ENCODE data around the gene HADH. TPM values are rescaled to one million over a fixed set of nuclear protein-coding genes. Genes with fewer than 3 reads are reported as not detected.
A peak's percentile ranks its signal among the peaks of the same experiment; 100 is the strongest.

The HADH gene
- polyA plus RNA-seq, 1 of the 3 experiments (the other 2 are of a cell fraction) = 19.4 TPM

DNA sequence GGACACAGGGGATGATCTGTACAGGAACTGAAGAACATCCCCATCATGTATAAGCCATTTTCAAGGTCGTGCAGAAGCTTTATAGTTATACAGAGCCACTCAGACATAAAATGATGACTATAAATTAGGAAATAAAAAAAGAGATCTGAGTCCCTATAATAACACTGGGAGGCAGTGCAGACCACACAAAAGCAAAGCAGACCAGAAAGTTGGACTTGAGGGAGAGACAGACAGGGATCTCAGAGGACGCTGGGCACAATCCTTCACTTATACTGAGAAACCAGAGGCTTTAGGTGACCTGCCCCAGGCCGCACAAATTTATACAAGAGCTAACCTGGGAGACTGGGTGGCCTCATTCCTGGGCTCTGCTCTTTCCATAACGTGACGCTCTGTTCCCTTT is 70.5 kb downstream of the HADH start:
- Histone ChIP-seq H3K4me2 (no peak overlapping the region), H3K9me3 (no peaks in the 10 kb centered on the region), H3K36me3 (replicated peaks in 1 of 2; ENCODE audit: control insufficient read depth in 1 of 2, insufficient read depth in 2 of 2, low read length in 1 of 2) (no peaks in the 10 kb centered on the region), H3K79me2 (ENCODE audit: insufficient read depth) (no peaks in the 10 kb centered on the region), H3K9me2 (no peaks in the 10 kb centered on the region), H3K27me3 (ENCODE audit: insufficient read depth) (peaks cover 64% of the 10 kb centered on the region), H3F3A (replicated peaks; ENCODE audit: insufficient read depth) (no peaks in the 10 kb centered on the region), H3K4me1 (ENCODE audit: control insufficient read depth in 1 of 2, insufficient read depth in 2 of 2, low read depth in 1 of 2, low read length in 1 of 2) (no peaks in the 10 kb centered on the region), H3K9ac (no peak overlapping the region), H3K27ac (ENCODE audit: low read depth in 2 of 2, low read length in 1 of 2) (no peak overlapping the region), H2AFZ (ENCODE audit: low read depth) (no peak overlapping the region), H4K20me1 (ENCODE audit: insufficient read depth) (no peaks in the 10 kb centered on the region), H3K4me3 (ENCODE audit: low read depth in 2 of 2, low read length in 1 of 2) (no peak overlapping the region)
- 3% methylated on average over 5 of the region's 5 CpGs for WGBS (ENCODE audit: low lambda C conversion rate)
- peak; percentile 54 for DNase-seq
- ChIA-PET CTCF (interaction anchor here (0.7 to 4.6 kb wide), 16 partner anchors 9 to 821 kb away, joined by 3 to 30 read pairs (median 5); no protein-coding TSS in a partner anchor), POLR2A (no interaction called here)
- TF ChIP-seq, protein P1, sequence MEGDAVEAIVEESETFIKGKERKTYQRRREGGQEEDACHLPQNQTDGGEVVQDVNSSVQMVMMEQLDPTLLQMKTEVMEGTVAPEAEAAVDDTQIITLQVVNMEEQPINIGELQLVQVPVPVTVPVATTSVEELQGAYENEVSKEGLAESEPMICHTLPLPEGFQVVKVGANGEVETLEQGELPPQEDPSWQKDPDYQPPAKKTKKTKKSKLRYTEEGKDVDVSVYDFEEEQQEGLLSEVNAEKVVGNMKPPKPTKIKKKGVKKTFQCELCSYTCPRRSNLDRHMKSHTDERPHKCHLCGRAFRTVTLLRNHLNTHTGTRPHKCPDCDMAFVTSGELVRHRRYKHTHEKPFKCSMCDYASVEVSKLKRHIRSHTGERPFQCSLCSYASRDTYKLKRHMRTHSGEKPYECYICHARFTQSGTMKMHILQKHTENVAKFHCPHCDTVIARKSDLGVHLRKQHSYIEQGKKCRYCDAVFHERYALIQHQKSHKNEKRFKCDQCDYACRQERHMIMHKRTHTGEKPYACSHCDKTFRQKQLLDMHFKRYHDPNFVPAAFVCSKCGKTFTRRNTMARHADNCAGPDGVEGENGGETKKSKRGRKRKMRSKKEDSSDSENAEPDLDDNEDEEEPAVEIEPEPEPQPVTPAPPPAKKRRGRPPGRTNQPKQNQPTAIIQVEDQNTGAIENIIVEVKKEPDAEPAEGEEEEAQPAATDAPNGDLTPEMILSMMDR (IDR thresholded peaks at IDR 0.05) = peak; percentile 37
- no peak for TF ChIP-seq SIN3A (IDR thresholded peaks at IDR 0.05; ENCODE audit: borderline replicate concordance, low read depth, low read length)
- TF ChIP-seq CHD2 (IDR thresholded peaks at IDR 0.05; ENCODE audit: low read length, partially characterized antibody) = no peak
- TF ChIP-seq RAD21 (IDR thresholded peaks at IDR 0.05; ENCODE audit: low read length) = peak; percentile 89
- peak; percentile 66; the same call in 1 of the 2 replicates for TF ChIP-seq SMC3 (IDR thresholded peaks at IDR 0.05; ENCODE audit: low read depth, low read length)

DNA sequence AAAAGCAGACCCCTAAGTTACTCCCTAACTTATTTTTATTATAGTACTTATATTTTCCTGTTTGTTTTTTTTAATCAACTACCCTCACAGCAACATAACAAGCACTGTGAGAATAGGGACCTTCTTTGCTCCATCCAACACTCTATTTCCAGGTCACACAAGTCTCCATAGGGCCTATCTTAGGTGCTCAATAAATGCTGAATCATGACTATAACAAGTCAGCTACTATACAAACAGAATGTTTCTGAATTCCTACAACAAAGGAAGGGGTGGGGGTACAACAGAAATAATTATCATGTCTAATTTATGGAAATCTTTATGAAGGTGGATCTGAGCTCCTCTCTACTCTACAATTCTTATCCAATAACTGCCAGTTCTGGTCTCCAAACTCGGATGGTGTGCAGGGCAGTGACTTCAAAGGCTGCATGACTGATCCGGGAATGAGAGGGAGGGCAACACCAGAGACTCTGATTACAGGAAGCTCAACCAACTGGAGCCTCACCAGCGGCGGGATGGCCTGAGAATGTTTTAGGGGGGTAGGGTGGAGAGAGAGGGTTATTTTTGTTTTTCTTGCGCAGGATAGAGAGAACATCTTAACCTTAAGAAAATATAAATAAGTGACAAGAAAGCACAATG is 71.1 kb downstream of the HADH start:
- CTCF ChIA-PET = interaction anchor here (0.7 to 4.6 kb wide), 12 partner anchors 11 to 517 kb away, joined by 3 to 30 read pairs (median 5); no protein-coding TSS in a partner anchor
- TF ChIP-seq MEF2A (IDR thresholded peaks at IDR 0.05; ENCODE audit: borderline replicate concordance, low read depth) (no peak), GABPA (IDR thresholded peaks at IDR 0.05; ENCODE audit: low read depth) (no peak), YY1 (IDR thresholded peaks at IDR 0.05; ENCODE audit: low read depth) (no peak), SIN3A (IDR thresholded peaks at IDR 0.05; ENCODE audit: borderline replicate concordance, low read depth, low read length) (no peak), NRF1 (IDR thresholded peaks at IDR 0.05; ENCODE audit: low read depth, low read length) (no peak), TEAD4 (IDR thresholded peaks at IDR 0.05; ENCODE audit: borderline replicate concordance, insufficient read depth) (no peak)
- TF ChIP-seq, protein P2, sequence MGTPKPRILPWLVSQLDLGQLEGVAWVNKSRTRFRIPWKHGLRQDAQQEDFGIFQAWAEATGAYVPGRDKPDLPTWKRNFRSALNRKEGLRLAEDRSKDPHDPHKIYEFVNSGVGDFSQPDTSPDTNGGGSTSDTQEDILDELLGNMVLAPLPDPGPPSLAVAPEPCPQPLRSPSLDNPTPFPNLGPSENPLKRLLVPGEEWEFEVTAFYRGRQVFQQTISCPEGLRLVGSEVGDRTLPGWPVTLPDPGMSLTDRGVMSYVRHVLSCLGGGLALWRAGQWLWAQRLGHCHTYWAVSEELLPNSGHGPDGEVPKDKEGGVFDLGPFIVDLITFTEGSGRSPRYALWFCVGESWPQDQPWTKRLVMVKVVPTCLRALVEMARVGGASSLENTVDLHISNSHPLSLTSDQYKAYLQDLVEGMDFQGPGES (IDR thresholded peaks at IDR 0.05; ENCODE audit: low read depth, low read length) = no peak
- TF ChIP-seq, protein P3, sequence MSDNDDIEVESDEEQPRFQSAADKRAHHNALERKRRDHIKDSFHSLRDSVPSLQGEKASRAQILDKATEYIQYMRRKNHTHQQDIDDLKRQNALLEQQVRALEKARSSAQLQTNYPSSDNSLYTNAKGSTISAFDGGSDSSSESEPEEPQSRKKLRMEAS (IDR thresholded peaks at IDR 0.05; ENCODE audit: low read depth) = no peak
- TF ChIP-seq, protein P4, sequence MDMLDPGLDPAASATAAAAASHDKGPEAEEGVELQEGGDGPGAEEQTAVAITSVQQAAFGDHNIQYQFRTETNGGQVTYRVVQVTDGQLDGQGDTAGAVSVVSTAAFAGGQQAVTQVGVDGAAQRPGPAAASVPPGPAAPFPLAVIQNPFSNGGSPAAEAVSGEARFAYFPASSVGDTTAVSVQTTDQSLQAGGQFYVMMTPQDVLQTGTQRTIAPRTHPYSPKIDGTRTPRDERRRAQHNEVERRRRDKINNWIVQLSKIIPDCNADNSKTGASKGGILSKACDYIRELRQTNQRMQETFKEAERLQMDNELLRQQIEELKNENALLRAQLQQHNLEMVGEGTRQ (IDR thresholded peaks at IDR 0.05; ENCODE audit: borderline replicate concordance, low read depth, low read length) = no peak
- TF ChIP-seq, protein P1 (IDR thresholded peaks at IDR 0.05) = no peak
- TF ChIP-seq, protein P5, sequence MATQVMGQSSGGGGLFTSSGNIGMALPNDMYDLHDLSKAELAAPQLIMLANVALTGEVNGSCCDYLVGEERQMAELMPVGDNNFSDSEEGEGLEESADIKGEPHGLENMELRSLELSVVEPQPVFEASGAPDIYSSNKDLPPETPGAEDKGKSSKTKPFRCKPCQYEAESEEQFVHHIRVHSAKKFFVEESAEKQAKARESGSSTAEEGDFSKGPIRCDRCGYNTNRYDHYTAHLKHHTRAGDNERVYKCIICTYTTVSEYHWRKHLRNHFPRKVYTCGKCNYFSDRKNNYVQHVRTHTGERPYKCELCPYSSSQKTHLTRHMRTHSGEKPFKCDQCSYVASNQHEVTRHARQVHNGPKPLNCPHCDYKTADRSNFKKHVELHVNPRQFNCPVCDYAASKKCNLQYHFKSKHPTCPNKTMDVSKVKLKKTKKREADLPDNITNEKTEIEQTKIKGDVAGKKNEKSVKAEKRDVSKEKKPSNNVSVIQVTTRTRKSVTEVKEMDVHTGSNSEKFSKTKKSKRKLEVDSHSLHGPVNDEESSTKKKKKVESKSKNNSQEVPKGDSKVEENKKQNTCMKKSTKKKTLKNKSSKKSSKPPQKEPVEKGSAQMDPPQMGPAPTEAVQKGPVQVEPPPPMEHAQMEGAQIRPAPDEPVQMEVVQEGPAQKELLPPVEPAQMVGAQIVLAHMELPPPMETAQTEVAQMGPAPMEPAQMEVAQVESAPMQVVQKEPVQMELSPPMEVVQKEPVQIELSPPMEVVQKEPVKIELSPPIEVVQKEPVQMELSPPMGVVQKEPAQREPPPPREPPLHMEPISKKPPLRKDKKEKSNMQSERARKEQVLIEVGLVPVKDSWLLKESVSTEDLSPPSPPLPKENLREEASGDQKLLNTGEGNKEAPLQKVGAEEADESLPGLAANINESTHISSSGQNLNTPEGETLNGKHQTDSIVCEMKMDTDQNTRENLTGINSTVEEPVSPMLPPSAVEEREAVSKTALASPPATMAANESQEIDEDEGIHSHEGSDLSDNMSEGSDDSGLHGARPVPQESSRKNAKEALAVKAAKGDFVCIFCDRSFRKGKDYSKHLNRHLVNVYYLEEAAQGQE (IDR thresholded peaks at IDR 0.05; ENCODE audit: low read depth, low read length) = no peak

More for the DNA sequence above, 71.1 kb downstream of the HADH start:
- H3K9ac ChIP-seq = no peak overlapping the region
- 22% methylated on average over 5 of the region's 5 CpGs for WGBS (ENCODE audit: low lambda C conversion rate)
- H3F3A ChIP-seq (replicated peaks; ENCODE audit: insufficient read depth) = no peaks in the 10 kb centered on the region
- POLR2A ChIA-PET = no interaction called here
- no peaks in the 10 kb centered on the region for H3K36me3 ChIP-seq (replicated peaks in 1 of 2; ENCODE audit: control insufficient read depth in 1 of 2, insufficient read depth in 2 of 2, low read length in 1 of 2)
- no peak overlapping the region for H3K27ac ChIP-seq (ENCODE audit: low read depth in 2 of 2, low read length in 1 of 2)
- no peaks in the 10 kb centered on the region for H3K79me2 ChIP-seq (ENCODE audit: insufficient read depth)
- DNase-seq = no peak
- no peak overlapping the region for H3K4me2 ChIP-seq
- no peaks in the 10 kb centered on the region for H4K20me1 ChIP-seq (ENCODE audit: insufficient read depth)
- H3K4me3 ChIP-seq (ENCODE audit: low read depth in 2 of 2, low read length in 1 of 2) = no peak overlapping the region
- H2AFZ ChIP-seq (ENCODE audit: low read depth) = no peak overlapping the region
- H3K4me1 ChIP-seq (ENCODE audit: control insufficient read depth in 1 of 2, insufficient read depth in 2 of 2, low read depth in 1 of 2, low read length in 1 of 2) = no peaks in the 10 kb centered on the region
- no peaks in the 10 kb centered on the region for H3K9me3 ChIP-seq
- H3K27me3 ChIP-seq (ENCODE audit: insufficient read depth) = peaks cover 64% of the 10 kb centered on the region
- H3K9me2 ChIP-seq = no peaks in the 10 kb centered on the region

All from SK-N-SH (cell line).